HFFc6 (cell line): ENCODE results near the gene FAH. TPM values are rescaled to one million over a fixed set of nuclear protein-coding genes. Genes with fewer than 3 reads are reported as not detected.

Source experiments
- DNase-seq: peaks from one replicate; pipeline ENCODE4 v3.0.0-alpha.2; 2018
- H3K27ac Mint-ChIP-seq: 2 replicates; pipeline ENCODE4 v1.8.0; 2020; ENCODE audit warnings: mild to moderate bottlenecking, mixed read lengths
- H3K27me3 Mint-ChIP-seq: 2 replicates; pipeline ENCODE4 v1.8.0; 2021; ENCODE audit warnings: mild to moderate bottlenecking, moderate library complexity, mixed read lengths; ENCODE audit not compliant: insufficient read depth
- H3K36me3 Mint-ChIP-seq: 2 replicates; pipeline ENCODE4 v1.8.0; 2021; ENCODE audit warnings: low read depth, mixed read lengths
- H3K4me1 Mint-ChIP-seq: 2 replicates; pipeline ENCODE4 v1.8.0; 2020; ENCODE audit warnings: low read depth, mixed read lengths
- H3K4me3 Mint-ChIP-seq: 2 replicates; pipeline ENCODE4 v1.8.0; 2020; ENCODE audit warnings: mild to moderate bottlenecking, moderate library complexity, mixed read lengths
- H3K9me3 Mint-ChIP-seq: 2 replicates; pipeline ENCODE4 v1.8.0; 2020; ENCODE audit warnings: mild to moderate bottlenecking, mixed read lengths
- total RNA-seq, 6 experiments: library from RNA; stranded (reverse); fragmentation: NEBNext Ultra II Directional; extraction: Animal tissue kit (Norgen Biotek cat#: 25700); gene quantifications; 2 replicates in 1 of 6; 3 replicates in 5 of 6; pipeline ENCODE4 v1.2.3, GENCODE V29; 2021
- TF ChIP-seq, protein P1 (sequence below): fragments of 200-600 bp; sonication (generic); IDR thresholded peaks from 2 replicates; pipeline ENCODE4 v1.5.0; 2021; ENCODE audit warnings: antibody characterized with exemption, mild to moderate bottlenecking

Gene FAH
- total RNA-seq, 6 experiments from 2014 or later: 51.1 to 75.4 (median 61.1) TPM

DNA sequence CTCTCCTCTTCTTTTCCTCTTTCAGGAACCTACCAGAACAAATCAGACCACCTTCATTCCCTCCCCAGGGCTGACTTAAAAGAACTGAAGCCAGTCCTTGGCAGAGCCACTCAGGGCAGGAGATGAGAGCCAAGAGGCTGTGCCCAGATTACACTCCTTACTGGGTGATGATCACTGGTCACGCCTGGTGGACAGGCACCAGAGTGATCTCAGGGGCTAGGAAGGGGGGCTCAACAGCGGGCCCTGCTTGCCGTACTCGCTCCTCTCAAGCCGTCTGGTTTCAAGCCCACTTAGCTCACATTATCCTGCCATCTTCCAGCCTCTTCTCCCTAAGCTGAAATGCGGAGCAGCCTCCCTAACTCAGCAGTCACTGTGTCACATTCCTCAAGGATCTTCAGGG, 1.7 kb upstream of the FAH start:
- Mint-ChIP-seq H3K27ac (no peak overlapping the region; the same call in 1 of the 2 replicates), H3K4me1 (peaks cover 37% of the 10 kb centered on the region), H3K36me3 (peaks cover 9% of the 10 kb centered on the region), H3K4me3 (no peak overlapping the region), H3K27me3 (no peaks in the 10 kb centered on the region; the same call in 1 of the 2 replicates), H3K9me3 (no peaks in the 10 kb centered on the region)
- TF ChIP-seq, protein P1, sequence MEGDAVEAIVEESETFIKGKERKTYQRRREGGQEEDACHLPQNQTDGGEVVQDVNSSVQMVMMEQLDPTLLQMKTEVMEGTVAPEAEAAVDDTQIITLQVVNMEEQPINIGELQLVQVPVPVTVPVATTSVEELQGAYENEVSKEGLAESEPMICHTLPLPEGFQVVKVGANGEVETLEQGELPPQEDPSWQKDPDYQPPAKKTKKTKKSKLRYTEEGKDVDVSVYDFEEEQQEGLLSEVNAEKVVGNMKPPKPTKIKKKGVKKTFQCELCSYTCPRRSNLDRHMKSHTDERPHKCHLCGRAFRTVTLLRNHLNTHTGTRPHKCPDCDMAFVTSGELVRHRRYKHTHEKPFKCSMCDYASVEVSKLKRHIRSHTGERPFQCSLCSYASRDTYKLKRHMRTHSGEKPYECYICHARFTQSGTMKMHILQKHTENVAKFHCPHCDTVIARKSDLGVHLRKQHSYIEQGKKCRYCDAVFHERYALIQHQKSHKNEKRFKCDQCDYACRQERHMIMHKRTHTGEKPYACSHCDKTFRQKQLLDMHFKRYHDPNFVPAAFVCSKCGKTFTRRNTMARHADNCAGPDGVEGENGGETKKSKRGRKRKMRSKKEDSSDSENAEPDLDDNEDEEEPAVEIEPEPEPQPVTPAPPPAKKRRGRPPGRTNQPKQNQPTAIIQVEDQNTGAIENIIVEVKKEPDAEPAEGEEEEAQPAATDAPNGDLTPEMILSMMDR: no peak
- DNase-seq: no peak

DNA sequence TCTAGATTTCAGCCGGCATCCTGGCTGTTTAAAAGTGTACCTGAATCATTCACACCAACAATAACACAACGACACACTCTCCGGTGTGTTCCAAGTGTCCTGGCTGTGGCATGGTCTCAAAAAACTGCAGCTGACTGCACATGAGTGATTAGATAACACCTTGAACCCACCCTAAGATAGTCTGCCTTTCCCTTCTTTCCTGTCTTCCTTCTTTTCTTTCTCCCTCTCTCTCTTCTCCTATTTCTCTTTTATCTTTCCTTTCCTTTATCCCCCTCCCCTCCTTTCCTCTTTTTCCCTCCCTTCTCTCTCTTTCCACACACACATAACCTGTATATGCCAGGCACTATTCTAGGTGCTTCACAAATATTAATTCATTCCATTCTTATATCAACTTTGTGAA, 1.2 kb upstream of the FAH start:
- H3K36me3 Mint-ChIP-seq: peaks cover 9% of the 10 kb centered on the region
- H3K9me3 Mint-ChIP-seq: no peaks in the 10 kb centered on the region
- TF ChIP-seq, protein P1: no peak
- peak overlapping the region; percentile 78 for H3K27ac Mint-ChIP-seq
- peak overlapping the region; percentile 88; the same call in 1 of the 2 replicates for H3K4me3 Mint-ChIP-seq
- no peaks in the 10 kb centered on the region; the same call in 1 of the 2 replicates for H3K27me3 Mint-ChIP-seq
- peaks cover 37% of the 10 kb centered on the region for H3K4me1 Mint-ChIP-seq
- no peak for DNase-seq

DNA sequence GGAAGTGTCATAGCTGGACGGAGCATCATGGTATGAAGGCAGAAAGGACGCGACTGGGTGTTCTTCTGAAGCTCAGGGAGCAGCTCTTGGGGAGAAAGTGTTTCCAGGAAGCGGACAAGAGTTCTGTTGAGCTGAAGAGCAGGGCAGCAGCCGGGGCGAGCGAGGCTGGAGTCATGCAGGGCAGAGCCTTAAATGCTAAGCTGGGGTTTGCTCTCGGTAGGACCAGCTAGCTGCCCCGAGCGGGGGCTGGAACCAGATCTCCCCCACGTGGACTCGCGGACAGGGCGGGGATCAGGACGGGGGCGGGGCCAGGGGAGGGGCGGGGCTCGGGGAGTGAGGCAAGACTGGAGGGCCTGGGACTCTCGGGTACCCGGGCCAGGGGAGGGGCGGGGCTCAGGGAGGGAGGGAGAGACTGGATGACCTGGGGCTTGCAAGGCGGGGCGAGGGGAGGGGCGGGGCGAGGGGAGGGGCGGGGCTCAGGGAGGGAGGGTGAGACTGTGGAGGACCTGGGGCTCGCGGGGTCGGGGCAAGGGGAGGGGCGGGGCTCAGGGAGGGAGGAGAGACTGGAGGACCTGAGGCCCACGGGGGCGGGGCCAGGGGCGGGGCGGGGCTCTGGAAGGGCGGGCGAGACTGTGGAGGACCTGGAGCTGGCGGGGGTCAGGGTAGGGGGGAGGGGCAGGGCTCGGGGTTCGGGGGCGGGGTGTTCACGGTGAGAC, 461 bp upstream of the FAH start:
- no peaks in the 10 kb centered on the region for H3K9me3 Mint-ChIP-seq
- peak overlapping the region; percentile 94 for H3K4me3 Mint-ChIP-seq
- TF ChIP-seq, protein P1: no peak
- peaks cover 9% of the 10 kb centered on the region for H3K36me3 Mint-ChIP-seq
- no peaks in the 10 kb centered on the region; the same call in 1 of the 2 replicates for H3K27me3 Mint-ChIP-seq
- H3K4me1 Mint-ChIP-seq: peaks cover 37% of the 10 kb centered on the region
- DNase-seq: peak; percentile 88
- H3K27ac Mint-ChIP-seq: peak overlapping the region; percentile 78

DNA sequence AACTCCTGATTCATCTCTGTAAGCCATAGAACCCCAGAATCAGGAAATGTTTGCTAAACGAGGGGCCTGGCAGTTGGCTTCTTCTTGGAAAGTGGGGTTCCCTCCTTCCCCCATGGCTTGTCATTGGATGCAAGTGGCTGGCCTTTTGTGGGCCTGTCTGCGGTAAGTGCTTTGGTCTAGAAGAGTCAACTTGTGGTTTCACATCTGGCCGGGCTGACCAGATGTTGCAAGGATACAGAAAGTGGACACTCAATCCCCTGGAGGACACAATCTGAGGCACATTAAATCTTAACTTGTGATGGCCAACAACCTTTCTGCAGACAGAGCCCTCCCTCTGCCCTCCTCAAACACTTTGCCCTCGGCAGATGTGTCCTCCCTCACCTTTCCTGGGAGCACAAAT, 1.1 kb downstream of the FAH start:
- peaks cover 16% of the 10 kb centered on the region for H3K36me3 Mint-ChIP-seq
- 0 out of 2 replicates have a peak, but pooled peaks cover 2% of the 10 kb centered on the region for H3K27me3 Mint-ChIP-seq
- peaks cover 37% of the 10 kb centered on the region for H3K4me1 Mint-ChIP-seq
- peak overlapping the region; percentile 93 for H3K27ac Mint-ChIP-seq
- H3K4me3 Mint-ChIP-seq: peak overlapping the region; percentile 94
- TF ChIP-seq, protein P1: no peak
- H3K9me3 Mint-ChIP-seq: no peaks in the 10 kb centered on the region
- DNase-seq: no peak

DNA sequence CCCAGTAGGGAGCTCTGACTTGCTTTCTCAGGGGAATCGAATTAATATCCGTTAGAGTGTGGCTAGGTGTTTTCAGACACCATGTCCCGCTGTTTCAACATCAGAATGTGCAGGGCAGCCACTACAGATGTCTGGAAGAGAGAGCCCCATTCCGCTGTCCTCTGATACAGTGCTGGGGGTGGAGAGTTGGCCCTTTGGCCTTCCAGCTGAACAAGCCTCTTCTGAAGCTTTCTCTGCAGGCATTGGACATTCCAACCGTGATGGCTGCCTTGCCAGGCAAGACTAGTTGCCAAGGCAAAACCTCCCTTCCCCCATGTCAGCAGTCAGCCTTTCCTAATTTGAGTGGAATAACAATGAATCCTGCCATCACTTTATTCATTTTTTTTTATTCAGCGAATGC, 1.5 kb downstream of the FAH start:
- H3K27me3 Mint-ChIP-seq: 0 out of 2 replicates have a peak, but pooled peaks cover 2% of the 10 kb centered on the region
- no peak for DNase-seq
- H3K4me1 Mint-ChIP-seq: peaks cover 39% of the 10 kb centered on the region
- H3K27ac Mint-ChIP-seq: peak overlapping the region; percentile 93; the same call in 1 of the 2 replicates
- H3K4me3 Mint-ChIP-seq: peak overlapping the region; percentile 94
- no peaks in the 10 kb centered on the region for H3K9me3 Mint-ChIP-seq
- TF ChIP-seq, protein P1: no peak
- H3K36me3 Mint-ChIP-seq: peaks cover 19% of the 10 kb centered on the region
